ENCODE measurements around the gene PRKCSH.

The PRKCSH gene

DNA sequence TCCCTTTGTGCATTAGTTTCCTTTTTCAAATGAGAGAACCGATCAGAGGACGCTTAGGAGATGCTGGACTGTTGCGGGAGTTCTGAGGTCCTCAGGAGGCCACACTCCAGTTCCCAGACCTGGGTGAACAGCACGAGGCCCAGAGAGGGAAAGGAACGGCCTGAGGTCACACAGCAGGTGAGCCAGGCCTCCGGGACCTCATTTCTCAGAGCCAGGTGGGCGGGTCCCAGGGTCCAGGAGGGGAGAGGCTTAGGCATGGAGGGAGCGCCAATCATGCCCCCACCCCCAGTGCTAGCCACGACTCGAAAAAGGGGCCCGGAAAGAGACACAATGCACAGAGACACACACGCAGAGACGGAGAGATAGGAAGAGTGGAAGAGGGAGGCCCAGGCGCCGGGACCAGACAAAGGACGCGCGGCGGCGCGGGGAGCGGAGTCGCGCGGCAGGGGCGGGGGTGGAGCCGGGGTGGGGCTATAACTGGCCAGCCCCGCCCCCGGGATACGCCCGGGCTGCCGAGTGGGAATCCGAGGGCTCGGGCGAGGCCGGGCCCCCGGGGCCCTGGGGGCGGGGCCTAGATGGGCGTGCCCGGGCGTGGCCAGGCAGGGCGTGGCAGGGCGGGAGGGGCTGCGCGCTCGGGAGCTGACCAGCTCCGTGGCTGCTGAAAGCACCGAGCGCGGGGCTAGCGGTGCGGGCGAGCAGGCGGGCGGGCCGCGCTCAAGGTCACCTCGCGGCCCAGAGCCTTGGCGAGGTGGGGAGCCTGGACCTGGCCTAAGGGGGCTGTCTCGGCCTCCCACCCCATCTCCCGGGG is 43.9 kb downstream of the PRKCSH start:
- DNase-seq, result peak; percentile 34 to 39

DNA sequence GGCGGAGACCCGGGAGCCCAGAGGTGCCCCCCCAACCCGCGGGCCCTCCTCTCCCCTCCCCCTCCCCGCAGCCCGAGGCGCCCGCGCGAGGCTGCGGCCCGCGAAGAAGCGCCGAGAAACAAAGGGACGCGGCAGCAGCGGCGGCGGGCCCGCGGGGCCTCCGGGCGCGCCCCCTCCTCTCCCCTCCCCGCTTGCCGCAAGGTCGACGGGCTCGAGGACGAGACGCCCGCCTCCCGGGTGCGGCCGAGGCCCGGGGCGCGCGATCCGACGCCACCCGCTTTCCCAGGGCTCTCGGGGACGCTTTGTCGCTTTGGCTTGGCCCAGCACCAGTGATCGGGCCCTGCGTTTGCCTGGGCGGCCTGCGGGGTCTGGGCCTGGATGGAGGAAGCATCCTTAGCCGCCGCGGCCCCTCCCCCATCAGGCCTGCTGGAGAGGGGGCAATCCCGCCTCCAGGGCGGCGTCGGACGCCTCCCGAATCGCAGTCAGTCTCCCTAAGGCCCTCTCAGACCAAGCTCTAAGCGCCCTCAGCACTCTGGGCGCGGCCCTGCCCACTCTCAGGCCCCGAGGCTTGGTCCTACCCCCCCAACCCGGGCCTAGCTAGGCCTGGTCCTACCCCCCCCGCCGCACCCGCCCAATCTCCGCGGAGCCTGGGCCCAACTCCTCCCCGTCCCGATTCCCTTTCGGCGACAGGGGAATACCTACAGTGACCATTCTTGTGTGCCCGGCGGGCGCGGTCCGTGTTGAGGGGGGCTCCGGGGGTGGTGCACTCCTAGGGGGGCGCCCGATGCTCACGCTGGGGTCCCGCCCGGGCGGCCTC is 44.7 kb downstream of the PRKCSH start:
- DNase-seq, result no peak

DNA sequence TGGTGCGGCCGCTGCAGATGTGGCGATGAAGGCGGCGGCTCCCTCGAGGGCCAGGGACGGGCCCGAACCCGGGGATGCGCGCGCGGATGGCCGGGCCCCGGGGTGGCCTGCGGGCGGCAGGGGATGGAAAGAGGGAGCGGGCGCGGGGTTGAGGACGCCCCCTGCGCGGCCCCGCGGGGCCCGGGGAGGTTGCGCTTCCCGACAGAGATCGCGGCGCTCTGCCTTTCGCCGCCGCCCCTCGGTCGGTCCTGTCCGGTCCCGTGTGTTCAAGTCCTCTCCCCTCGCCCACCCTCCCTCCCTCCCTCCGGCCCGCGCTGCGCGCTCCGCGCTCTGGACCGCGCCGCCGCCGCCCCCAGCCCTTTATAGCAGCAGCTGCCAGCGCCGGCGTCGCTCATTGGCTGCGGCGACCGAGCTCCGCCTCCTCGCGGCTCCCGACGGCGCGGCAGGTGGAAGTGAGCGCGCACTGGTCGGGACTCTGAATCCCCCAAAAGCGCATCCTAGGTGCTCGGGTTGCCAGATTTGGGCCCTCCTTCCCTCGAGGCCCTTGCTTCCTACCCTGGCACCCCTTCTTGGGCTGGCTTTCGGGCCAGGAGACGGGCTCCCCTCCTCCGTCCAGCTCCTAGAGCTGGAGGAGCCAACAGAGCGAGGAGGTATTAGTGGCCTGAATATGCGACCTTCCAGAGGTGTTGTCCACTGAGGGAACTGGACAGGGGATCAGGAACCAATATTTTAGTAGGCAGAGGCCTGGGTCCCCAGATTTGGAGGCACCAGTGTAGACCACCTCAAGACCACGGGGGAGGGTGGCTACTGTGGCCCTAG is 45.5 kb downstream of the PRKCSH start, which contains the start of gene ELAVL3:
Gene ELAVL3, minus strand, starts transcription at position 332 of the 819 bp plus-strand sequence. CDS start 438 bp downstream, outside the sequence.
- DNase-seq, result no peak

DNA sequence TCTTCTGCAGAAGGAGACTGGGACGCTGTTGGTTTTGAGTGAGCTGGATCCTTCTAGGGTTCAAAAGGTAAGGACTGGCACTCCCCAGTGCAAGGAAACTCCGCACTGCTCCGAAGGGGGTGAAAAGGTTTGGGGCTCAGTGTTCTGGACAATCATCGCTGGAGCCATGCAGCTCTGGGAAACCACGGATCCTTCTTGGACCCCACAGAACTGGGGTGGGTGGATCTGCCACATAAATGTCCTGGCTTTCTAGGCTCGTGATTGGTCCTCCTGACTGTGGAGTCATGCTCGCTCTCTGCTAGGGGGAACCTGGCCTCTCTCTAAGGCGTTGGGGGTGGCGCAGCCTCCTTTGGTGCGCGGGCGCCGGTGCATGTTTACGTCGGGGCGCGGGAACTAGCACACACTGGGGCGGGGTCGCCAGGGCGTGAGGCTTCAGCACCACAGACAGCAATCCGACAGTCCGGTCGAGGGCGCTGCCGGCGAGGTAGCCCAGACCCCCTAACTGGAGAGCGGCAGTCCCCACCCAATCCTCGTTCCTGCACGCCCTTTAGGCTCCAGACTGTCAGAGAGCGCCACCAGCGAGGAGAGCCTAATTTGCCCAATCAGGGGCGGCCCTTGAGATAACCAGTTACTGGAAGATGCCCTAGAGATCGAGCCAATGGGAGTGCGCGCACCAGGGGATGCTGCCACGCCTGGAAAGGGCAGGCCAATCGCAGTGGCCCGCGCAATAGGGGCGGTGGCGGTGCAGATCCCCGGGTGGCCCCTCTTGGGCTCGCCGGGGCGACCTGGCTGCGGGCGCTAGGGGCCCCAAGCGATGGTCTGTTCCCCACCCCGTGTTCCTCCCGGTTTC is 46.3 kb downstream of the PRKCSH start:
- DNase-seq, result peak; percentile 81 to 85

DNA sequence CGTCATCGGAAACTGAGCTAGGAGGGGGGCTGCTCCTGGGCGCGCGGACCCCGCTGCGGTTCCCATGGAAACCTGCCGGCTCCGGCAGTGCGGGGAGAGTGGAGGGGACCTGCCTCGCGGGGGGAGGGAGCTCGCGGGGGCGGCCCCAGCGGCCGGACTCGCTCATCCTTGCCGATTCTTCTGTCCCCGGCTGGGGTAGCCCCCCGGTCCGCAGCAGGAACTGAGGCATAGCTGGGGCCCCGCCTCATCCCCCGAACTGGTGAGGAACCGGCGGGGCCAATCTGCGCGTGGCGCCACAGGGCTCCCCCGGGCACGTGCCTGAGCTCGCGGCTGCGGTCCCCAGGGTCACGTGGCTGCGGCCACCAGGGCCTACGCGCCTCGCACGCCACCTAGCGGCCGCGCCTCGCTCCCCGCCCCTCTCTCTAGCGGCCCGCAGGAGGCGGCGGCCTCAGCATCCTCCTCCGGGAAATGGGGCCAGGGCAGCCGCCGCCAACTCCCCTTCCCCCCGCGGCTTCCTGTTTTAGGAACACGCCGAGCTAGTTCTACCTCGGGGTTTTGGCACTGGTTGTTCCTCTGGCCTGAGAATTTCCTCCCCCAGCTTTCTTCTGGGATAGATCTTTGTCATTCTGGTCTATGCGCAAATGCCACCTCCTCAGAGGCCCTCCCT is 47.1 kb downstream of the PRKCSH start:
- peak; percentile 88 to 90 for DNase-seq

DNA sequence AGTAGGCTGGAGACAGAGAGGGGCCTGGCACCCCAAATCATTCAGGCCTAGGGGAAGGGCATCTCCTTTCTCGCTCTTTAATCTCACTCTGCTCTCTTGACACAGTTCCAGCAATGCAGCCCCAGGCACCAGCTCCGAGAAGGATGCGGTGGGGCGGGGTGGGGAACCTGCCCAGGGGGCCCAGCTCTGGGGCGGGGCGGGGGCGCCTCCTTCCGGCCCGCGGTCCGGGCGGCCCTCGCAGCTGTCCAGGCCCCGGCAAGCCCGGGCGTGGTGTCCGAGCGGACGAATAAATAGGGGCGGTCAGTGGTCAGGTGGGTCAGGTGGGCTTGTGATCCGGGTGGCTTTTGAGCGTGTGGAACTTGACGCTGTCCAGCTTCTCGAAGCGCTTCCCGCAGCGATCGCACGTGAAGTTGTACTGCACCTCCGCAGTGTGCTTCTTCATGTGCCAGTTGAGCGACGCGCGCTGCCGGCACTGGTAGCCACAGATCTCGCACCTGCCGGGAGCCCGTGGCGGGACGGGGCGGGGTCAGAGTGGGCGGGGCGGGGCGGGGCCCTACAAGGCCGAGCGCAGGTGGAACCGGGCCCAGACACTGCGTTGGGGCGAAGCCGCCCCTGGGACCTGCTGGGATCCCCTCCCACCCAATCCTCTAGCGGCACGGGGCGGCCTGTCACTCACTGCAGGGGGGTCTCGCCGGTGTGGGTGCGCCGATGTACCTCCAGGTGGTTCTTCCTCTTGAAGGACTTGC is 48.1 kb downstream of the PRKCSH start:
- DNase-seq, result no peak

DNA sequence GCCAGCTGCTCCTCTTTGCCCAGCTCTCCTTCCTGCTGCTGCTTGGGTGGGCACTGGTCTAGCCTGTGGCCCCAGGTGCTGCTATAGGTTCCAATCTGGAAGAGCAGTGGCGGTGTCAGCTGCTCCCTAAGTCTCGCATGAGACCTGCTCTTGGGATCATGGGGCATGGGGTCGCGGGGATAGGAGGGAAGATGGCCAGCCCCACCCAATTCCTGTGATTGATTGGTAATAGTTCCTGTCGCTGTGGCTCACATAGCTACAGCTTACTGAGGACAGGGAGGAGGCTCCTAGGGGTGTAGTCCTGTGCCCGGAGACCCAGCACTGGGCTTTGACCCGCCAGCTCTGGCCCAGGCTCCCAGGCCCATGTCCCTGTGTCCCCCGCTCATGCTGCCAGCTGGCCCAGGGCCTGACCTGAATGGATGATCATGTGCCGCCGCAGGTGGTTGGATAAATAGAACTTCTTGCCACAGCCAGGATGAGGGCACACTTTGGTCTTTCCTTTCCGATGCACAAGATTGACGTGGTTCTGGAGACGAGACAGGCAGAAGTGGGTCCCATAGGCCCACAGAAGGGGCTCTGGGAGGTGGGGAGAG is 49.9 kb downstream of the PRKCSH start:
- no peak for DNase-seq

DNA sequence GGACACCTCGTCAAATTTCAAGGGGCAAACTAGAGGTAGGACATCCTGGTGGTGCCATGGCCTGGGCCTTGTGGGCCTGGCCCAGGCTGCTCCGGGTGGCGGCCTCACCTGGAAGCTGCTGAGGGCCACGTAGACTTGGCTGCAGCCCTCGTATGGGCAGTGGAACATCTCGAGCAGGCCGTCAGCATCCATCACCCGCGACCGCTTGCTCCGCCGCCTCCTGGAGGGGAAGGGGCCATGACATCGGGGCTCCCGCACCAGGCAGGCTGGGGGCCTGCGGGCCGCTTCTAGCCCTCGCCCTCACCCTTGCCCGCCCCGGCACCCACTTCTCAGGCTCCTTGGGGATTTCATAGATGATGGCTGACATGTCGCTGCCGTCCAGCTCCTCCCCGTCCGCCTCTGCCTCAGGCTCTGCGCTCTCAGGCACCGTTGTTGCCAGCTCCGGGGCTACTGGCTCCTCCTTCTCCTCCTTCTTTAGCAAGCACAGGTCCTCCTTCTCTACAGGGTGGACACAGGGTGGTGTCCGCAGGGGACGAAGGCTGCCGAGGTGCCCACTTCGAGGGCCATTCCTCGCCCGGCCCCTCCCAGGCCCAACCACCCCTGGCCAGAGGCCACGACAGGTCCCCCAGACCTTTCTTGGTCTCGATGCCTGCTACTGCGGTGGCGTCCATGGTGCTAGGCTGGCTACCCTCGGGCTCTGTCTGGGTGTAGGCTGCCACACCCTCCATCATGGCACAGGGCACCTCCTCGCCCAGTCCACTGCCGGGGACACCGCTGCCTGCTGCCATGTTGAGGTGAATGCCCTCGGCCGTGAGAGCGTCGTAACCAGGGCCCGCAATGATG is 51.4 kb downstream of the PRKCSH start:
- no peak for DNase-seq

DNA sequence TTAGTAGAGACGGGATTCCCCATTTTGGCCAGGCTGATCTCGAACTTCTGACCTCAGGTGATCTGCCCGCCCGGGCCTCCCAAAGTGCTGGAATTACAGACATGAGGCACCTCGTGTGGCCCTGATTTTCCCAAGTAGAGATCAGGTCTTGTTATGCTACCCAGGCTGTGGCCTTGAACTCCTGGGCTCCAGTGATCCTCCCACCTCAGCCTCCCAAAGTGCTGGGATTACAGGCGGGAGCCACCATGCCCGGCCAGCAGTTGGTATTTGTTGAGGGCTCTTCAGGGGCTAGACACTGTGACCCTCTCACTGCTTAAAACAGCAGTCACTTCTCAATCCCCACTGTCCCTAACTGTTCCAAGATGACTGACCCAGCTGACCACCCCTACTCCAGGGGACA is 53.9 kb downstream of the PRKCSH start:
- no peak for DNase-seq

DNA sequence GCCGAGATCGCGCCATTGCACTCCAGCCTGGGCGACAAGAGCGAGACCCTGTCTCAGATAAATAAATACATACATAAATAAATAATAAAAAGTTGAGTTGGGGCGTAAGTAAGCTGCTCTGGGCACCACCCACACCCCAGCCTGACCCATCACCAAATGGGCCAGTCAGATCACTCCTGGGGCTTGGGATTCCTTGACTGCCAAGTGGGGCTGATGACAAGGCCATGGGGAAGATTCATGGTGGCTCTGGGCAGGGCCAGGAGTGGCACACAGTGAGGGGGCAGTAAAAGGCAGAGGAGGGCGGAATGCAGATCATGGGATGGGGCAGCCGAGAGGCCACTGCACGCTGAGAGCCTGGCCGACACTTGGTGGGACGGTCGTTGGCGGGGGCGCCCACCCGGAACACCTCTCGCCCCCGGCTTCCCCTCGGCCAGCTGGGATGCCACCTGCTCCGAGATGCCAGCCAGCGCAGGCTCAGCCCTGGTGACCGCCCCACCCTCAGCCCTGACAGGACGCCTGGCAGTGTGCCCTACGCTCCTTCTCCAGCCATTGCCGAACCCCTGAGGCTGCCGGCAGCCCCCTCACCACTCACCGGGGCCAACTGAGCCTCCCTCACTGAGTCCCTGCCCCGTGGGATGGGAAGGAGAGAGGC is 59.3 kb downstream of the PRKCSH start:
- DNase-seq, result no peak

DNA sequence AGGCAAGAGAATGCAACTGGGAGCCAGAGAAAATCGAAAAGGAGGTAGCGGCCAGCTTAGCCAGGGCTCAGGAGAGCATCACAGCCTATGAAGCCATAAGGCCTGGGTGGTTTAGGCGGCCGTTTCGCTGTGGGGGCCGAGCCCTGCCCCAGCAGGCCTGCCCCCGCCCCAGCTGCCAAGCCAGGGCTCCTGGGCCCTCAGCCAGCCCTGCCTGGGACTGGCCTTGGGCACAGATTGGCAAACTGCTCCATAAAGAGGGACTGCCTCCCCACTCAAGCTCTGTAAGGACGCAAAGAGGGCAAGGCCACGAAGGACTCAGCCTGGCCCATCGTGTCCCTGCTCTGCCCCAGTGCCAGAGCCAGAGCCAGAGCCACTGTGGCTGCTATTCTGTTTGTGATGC is 60.0 kb downstream of the PRKCSH start:
- no peak for DNase-seq

DNA sequence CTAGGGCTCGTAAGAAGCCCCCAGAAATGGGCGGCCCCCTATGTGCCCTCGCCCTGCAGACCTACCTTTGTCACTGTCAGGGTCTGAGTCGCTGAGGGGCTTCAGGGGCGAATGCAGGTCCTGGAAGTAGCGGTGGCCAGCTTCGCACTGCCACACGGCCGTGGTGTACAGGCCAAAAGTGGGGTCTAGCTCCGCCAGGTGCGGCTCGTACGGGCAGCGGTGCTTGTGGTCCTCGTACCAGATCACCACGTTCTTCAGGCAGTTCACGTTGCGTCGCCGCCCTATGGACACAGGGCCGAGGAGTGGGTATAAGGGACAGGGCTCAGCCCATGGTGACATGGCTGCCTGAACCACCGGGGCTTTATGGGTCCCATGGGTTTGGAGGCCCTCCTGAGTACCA is 60.5 kb downstream of the PRKCSH start:
- no peak for DNase-seq

DNA sequence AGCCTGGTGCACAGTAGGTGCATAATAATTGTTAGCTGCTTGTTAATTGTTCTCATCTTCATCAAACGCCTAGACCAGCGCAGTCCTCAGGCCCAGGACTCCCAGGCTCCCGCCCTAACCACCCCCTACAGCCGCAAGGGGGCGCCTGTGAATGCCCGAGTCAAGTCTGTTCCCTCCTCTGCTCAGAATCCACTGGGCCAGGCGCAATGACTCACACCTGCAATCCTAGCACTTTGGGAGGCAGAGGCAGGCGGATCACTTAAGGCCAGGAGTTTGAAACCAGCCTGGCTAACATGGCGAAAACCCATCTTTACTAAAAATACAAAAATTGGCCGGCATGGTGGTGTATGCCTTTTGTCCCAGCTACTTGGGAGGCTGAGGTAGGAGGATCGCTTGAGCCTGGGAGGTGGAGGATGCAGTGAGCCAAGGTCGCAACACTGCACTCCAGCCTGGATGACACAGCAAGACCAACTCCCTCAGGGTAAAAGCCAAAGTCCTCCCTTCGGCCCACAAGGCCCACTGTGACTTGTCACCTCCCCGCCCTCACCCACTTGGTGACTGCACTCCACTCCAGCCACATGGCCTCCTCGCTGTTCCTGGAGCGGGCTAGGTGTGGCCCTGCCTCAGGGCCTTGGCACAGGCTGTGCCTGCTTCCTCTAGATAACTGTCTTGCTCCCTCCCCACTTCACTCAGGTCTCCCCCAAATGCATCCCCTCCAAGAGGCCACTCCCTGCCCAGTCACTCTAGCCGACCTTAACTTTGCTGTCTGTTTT is 61.1 kb downstream of the PRKCSH start:
- peak; percentile 75 to 78 for DNase-seq

DNA sequence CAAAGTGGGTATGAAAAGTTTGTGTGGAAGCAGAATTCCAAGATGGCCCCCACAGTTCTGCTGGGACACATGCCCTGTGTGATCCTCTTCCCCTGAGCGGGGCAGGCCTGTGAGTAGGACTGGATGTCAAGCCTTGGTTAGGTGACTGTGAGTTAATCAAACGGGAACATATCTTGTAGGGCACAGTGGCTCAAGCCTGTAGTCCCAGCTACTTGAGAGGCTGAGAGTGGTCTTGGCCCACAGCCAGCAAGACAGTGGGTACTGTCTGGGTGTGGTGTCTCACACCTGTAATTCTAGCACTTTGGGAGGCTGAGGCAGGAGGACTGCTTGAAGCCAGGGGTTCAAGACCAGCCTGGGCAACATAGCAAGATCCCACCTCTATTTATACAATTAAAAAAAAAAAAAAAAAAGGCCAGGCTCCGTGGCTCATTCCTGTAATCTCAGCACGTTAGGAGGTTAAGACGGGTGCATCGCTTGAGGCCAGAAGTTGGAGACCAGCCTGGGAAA is 63.8 kb downstream of the PRKCSH start:
- no peak for DNase-seq

DNA sequence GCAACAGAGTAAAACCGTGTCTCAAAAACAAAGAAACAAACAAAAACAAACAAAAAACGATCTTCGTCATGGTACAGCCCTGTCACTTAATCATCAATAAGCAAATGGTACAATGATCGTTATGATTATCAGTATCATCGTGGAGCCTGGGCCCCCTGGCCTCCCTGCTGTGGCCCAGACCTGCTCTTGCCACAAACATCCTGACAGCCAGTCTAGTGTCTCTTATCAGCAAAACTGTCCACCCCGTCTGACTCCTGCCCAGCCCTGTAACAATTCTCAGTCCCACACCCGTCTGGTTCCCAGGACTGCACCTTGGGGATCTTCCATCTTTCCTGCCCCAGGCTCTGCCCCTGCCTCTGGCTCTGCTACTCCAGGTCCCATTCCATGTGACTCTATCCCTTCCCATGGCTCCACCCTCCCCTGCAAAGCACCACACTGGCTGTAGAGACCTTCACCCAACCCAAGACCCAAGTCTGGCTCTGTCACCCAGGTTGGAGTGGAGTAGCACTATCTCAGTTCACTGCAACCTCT is 64.5 kb downstream of the PRKCSH start:
- DNase-seq, result no peak
